ENCODE data around the gene PTPRCAP. TPM values are rescaled to one million over a fixed set of nuclear protein-coding genes. Genes with fewer than 3 reads are reported as not detected.

The PTPRCAP gene
- total and polyA plus RNA-seq, 9 of the 15 experiments (the other 6 are each of a cell fraction or from before 2014, with no cell fraction given): 0.22 to 2.0 (median 1.1) TPM; not detected in 4

- TF ChIP-seq REST (IDR thresholded peaks at IDR 0.05; ENCODE audit: borderline replicate concordance): peak; percentile 7; the same call in 1 of the 2 replicates
- TF ChIP-seq REST (CRISPR knock-in tag; IDR thresholded peaks at IDR 0.05; ENCODE audit: low read depth): no peak
- no peak for TF ChIP-seq GATAD2B (IDR thresholded peaks at IDR 0.05; ENCODE audit: borderline replicate concordance)
- TF ChIP-seq RNF219 (CRISPR knock-in tag; IDR thresholded peaks at IDR 0.05): no peak
- no peak for TF ChIP-seq ZNF143 (CRISPR knock-in tag; IDR thresholded peaks at IDR 0.05)
- TF ChIP-seq E4F1 (CRISPR knock-in tag; IDR thresholded peaks at IDR 0.05; ENCODE audit: borderline replicate concordance): no peak
- TF ChIP-seq NFXL1 (CRISPR knock-in tag; IDR thresholded peaks at IDR 0.05): no peak
- peak; percentile 86 for TF ChIP-seq TAF1 (IDR thresholded peaks at IDR 0.05; ENCODE audit: control insufficient read depth, extremely low read depth, insufficient read depth, low read length, severe bottlenecking)
- no peak for TF ChIP-seq EWSR1 (IDR thresholded peaks at IDR 0.05; ENCODE audit: borderline replicate concordance, low read depth, partially characterized antibody)
- no peak for TF ChIP-seq NR1H2 (CRISPR knock-in tag; IDR thresholded peaks at IDR 0.05)
- no peak for TF ChIP-seq ZC3H11A (IDR thresholded peaks at IDR 0.05; ENCODE audit: low read depth, low read length)
- no peak for TF ChIP-seq ZBTB33 (CRISPR knock-in tag; IDR thresholded peaks at IDR 0.05)
Observed at GRCh38 chr11:67464411-67465188, 27.1 kb upstream of the PTPRCAP start (continued).
